ENCODE measurements around the gene CRYAB.
"Not testable (repeated sequence)": the region's sequence is repeated elsewhere in the genome, so short reads cannot be mapped to it uniquely, and the experiment has no call there.

The CRYAB gene

GRCh38 chr11:111935317-111936039 lies 23.9 kb upstream of the CRYAB start:
- H3K4me3 ChIP-seq (ENCODE audit: low read depth, low read length), result no peak overlapping the region
- DNase-seq (ENCODE audit: low read depth), result no peak

- no peak for DNase-seq (ENCODE audit: low read depth)
- H3K4me3 ChIP-seq (ENCODE audit: low read depth, low read length), result no peak overlapping the region
Measured at GRCh38 chr11:111934306-111934705, 22.7 kb upstream of the CRYAB start.

- H3K4me3 ChIP-seq (ENCODE audit: low read depth, low read length), result no peak overlapping the region
- DNase-seq (ENCODE audit: low read depth), result no peak
Measured at GRCh38 chr11:111933872-111934271, 22.3 kb upstream of the CRYAB start.

- not testable (repeated sequence) for DNase-seq (ENCODE audit: low read depth); H3K4me3 ChIP-seq (ENCODE audit: low read depth, low read length)
Measured at GRCh38 chr11:111933176-111933575, 21.6 kb upstream of the CRYAB start.

GRCh38 chr11:111932611-111932950 lies 21.0 kb upstream of the CRYAB start:
- H3K4me3 ChIP-seq (ENCODE audit: low read depth, low read length), result no peak overlapping the region
- no peak for DNase-seq (ENCODE audit: low read depth)

- no peak overlapping the region for H3K4me3 ChIP-seq (ENCODE audit: low read depth, low read length)
- DNase-seq (ENCODE audit: low read depth), result no peak
Measured at GRCh38 chr11:111930472-111930871, 18.9 kb upstream of the CRYAB start.

- peak; percentile 91 for DNase-seq (ENCODE audit: low read depth)
- H3K4me3 ChIP-seq (ENCODE audit: low read depth, low read length), result peak overlapping the region; percentile 38
Measured at GRCh38 chr11:111926505-111927391, 15.2 kb upstream of the CRYAB start.

GRCh38 chr11:111925953-111926352 lies 14.4 kb upstream of the CRYAB start:
- no peak for DNase-seq (ENCODE audit: low read depth)
- no peak overlapping the region for H3K4me3 ChIP-seq (ENCODE audit: low read depth, low read length)

- H3K4me3 ChIP-seq (ENCODE audit: low read depth, low read length), result no peak overlapping the region
- no peak for DNase-seq (ENCODE audit: low read depth)
Measured at GRCh38 chr11:111923951-111924350, 12.4 kb upstream of the CRYAB start.

GRCh38 chr11:111923351-111923788 lies 11.8 kb upstream of the CRYAB start:
- DNase-seq (ENCODE audit: low read depth), result no peak
- H3K4me3 ChIP-seq (ENCODE audit: low read depth, low read length), result no peak overlapping the region

- DNase-seq (ENCODE audit: low read depth), result no peak
- no peak overlapping the region for H3K4me3 ChIP-seq (ENCODE audit: low read depth, low read length)
Measured at GRCh38 chr11:111922803-111923202, 11.2 kb upstream of the CRYAB start.

- no peak overlapping the region for H3K4me3 ChIP-seq (ENCODE audit: low read depth, low read length)
- DNase-seq (ENCODE audit: low read depth), result no peak
Measured at GRCh38 chr11:111921541-111922230, 10.1 kb upstream of the CRYAB start.

- DNase-seq (ENCODE audit: low read depth), result no peak
- H3K4me3 ChIP-seq (ENCODE audit: low read depth, low read length), result no peak overlapping the region
Measured at GRCh38 chr11:111920908-111921307, 9.3 kb upstream of the CRYAB start.

- DNase-seq (ENCODE audit: low read depth), result no peak
Measured at GRCh38 chr11:111918390-111919256, 7.1 kb upstream of the CRYAB start, which contains the start of gene C11orf52. Gene C11orf52, plus strand, starts transcription at chr11:111918913. Its CDS starts 60 bp downstream, at chr11:111918973.

GRCh38 chr11:111917788-111918187 lies 6.2 kb upstream of the CRYAB start:
- DNase-seq (ENCODE audit: low read depth), result no peak
- H3K4me3 ChIP-seq (ENCODE audit: low read depth, low read length), result no peak overlapping the region

More at GRCh38 chr11:111918390-111919256, 7.1 kb upstream of the CRYAB start, which contains the start of gene C11orf52:
- H3K4me3 ChIP-seq (ENCODE audit: low read depth, low read length), result no peak within 1 kb of the TSS

- DNase-seq (ENCODE audit: low read depth), result no peak
- H3K4me3 ChIP-seq (ENCODE audit: low read depth, low read length), result no peak overlapping the region
Measured at GRCh38 chr11:111917312-111917711, 5.7 kb upstream of the CRYAB start.

GRCh38 chr11:111916768-111917167 lies 5.2 kb upstream of the CRYAB start:
- no peak for DNase-seq (ENCODE audit: low read depth)
- no peak overlapping the region for H3K4me3 ChIP-seq (ENCODE audit: low read depth, low read length)

GRCh38 chr11:111913997-111914396 lies 2.4 kb upstream of the CRYAB start:
- DNase-seq (ENCODE audit: low read depth), result no peak
- H3K4me3 ChIP-seq (ENCODE audit: low read depth, low read length), result no peak overlapping the region
